MG63 (cell line): ENCODE data around the gene RIN3. TPM values are rescaled to one million over a fixed set of nuclear protein-coding genes. Genes with fewer than 3 reads are reported as not detected.
"Not testable (repeated sequence)": the region's sequence is repeated elsewhere in the genome, so short reads cannot be mapped to it uniquely, and the experiment has no call there.

ENCODE experiments used
- DNase-seq: peaks from one replicate; pipeline ENCODE4 v3.0.0-alpha.2; 2020
- H3K27me3 ChIP-seq: fragments of 250-450 bp; sonication (Bioruptor Pico); 2 replicates; pipeline ENCODE4 v1.5.1; 2020; ENCODE audit warnings: mild to moderate bottlenecking, moderate library complexity
- H3K36me3 ChIP-seq: fragments of 250-450 bp; sonication (Bioruptor Pico); 2 replicates; pipeline ENCODE4 v1.5.1; 2020; ENCODE audit warnings: mild to moderate bottlenecking, moderate library complexity
- H3K4me3 ChIP-seq: fragments of 250-450 bp; sonication (Bioruptor Pico); 2 replicates; pipeline ENCODE4 v1.5.1; 2020; ENCODE audit warnings: mild to moderate bottlenecking, moderate library complexity
- H3K9me3 ChIP-seq: fragments of 250-450 bp; sonication (Bioruptor Pico); 2 replicates; pipeline ENCODE4 v1.5.1; 2020; ENCODE audit warnings: mild to moderate bottlenecking, moderate library complexity
- total RNA-seq: library from RNA; depleted of rRNA; stranded (reverse); fragments of >200 nt; shearing (Covaris generic); gene quantifications from 2 replicates; pipeline ENCODE4 v1.2.3, GENCODE V29; 2014; ENCODE audit warnings: low replicate concordance

Gene RIN3
- total RNA-seq, 1 experiment from 2014 or later = 1.4 TPM

DNA sequence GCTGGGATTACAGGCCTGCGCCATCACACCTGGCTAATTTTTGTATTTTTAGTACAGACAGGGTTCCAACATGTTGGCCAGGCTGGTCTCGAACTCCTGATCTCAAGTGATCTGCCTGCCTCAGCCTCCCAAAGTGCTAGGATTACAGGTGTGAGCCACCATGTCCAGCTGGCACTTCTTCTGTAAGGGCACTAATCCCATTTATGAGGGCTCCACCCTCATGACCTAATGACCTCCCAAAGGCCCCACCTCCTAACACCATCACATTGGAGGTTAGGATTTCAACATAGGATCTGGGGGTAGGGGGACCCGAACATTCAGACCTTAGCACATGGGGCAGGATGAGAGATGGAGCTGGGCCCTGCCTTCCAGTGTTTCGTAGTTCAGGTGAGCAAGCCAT lies 166.7 kb downstream of the RIN3 start:
- H3K9me3 ChIP-seq, DNase-seq, H3K36me3 ChIP-seq, H3K4me3 ChIP-seq, H3K27me3 ChIP-seq: not testable (repeated sequence)

DNA sequence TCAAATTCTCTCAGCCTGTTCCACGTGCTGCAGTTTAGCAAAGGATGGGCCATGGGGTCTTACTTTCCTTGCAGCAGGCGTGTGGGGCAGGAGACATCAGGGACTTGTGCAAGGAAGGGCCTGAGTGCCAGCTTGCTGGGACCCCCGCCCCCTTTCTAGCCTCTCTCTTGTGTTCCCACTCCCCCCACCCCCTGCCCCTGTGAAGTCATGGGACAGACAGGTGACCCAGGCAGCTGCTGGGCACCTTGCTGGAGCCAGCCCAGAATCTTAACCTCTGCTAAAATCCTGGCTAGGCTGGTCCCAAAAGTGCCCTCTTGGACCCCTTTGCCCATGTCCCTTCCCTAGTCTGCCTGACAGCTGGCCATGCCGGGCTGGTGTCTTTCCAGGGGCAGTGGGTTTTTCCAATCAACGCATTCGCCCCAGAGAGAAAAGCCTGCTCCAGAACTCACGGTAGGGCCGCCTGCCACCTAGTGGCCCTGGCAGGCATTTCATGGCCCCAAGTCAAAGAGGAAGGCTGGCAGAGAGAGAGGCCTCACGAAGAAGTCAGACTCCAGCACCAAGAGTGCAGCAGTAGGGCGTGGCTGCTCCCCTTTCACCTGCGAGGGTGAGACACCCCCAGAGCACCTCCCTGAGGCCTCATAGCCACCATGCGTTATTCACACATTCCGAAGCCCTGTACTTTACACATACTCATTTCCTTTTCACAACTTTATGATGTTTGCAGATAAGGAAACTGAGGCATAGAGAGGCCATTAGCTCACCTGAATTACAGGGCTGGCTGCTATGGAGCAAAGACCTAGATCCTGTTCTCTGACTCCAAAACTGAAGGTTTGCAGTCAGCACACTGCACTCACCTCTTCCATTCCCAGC lies 167.4 kb downstream of the RIN3 start:
- no peak overlapping the region for H3K4me3 ChIP-seq
- H3K36me3 ChIP-seq = no peaks in the 10 kb centered on the region
- peak; percentile 59 for DNase-seq
- H3K9me3 ChIP-seq = no peaks in the 10 kb centered on the region
- no peaks in the 10 kb centered on the region for H3K27me3 ChIP-seq

DNA sequence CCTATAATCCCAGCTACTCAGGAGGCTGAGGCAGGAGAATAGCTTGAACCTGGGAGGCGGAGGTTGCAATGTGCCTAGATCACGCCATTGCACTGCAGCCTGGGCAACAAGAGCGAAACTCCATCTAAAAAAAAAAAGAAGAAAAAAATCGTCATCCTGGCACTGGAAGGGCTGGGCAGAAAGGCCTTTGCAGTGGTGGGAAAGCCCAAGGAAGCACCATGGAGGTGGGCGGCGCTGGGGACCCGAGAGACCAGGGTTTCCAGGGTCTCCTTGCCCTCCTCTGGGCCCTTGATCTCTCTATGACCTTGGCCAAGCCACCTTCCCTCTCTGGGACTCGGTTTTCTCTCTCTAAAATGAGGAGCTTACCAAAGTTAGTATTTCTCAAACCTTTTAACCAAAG lies 169.5 kb downstream of the RIN3 start:
- no peaks in the 10 kb centered on the region for H3K36me3 ChIP-seq

DNA sequence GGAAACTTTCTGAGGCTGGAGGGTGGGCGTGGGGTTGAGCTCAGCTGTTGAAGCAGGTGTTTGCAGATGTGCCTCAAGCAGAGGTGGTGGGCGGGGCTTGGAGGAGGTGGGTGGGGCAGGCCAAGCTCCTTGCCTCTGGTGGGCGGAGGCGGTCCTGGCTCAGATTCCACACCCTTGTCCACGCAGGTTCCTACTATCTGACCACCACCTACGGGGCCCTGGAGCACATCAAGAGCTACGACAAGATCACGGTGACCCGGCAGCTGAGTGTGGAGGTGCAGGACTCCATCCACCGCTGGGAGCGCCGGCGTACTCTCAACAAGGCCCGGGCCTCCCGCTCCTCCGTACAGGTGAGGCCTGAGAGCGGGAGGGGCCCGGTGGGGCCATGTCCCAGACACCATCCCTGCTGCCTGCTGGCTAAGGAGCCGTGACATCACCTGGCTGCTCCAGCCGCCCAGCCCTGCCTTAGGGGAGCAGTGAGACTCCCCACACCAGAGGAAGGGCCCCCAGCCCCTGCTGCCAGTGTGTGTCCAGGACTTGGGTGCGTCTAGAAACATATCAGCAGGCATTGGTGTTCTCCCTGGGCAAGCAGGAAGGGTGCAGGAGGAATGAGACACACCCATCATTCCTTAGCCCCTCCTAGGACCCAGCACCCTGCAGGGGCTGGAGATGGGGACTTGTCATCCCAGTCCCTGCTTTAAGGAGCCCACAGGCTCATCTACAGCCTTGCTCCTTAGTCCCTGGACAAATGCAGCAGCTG lies 171.4 kb downstream of the RIN3 start:
- Histone ChIP-seq H3K4me3 (no peak overlapping the region), H3K27me3 (no peaks in the 10 kb centered on the region), H3K9me3 (no peaks in the 10 kb centered on the region), H3K36me3 (no peaks in the 10 kb centered on the region)
- DNase-seq = no peak

More for the DNA sequence above, 169.5 kb downstream of the RIN3 start:
- Histone ChIP-seq H3K9me3 (no peaks in the 10 kb centered on the region), H3K27me3 (no peaks in the 10 kb centered on the region), H3K4me3 (no peak overlapping the region)
- no peak for DNase-seq

DNA sequence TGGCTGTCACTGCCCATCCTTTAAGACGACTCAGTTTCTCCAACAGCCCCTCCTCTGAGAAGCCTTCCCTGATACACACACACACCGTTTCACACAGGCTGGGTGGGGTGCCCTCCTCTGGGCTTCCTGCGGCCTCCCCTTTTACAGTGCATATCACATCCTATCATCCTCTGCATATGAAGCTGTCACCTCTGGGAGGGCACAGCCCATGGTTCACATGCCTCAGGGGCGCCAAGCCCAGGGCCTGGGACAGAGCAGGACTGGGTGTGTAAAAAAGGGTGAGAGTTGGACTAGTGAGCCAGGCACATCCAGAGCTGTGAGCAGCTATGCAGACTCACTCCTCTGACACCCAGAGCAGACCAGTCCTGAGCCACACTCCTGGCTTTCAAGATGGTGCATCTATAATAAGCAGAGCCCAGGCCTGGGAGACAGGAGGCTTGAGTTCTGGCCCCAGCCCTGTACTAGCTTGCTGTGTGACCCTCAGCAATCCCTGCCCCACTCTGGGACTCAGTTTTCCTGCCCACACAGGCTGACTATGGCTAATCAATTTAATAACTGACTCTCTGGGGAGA lies 172.3 kb downstream of the RIN3 start:
- H3K36me3 ChIP-seq = no peaks in the 10 kb centered on the region
- DNase-seq = no peak
- H3K9me3 ChIP-seq = no peaks in the 10 kb centered on the region
- H3K27me3 ChIP-seq = no peaks in the 10 kb centered on the region
- H3K4me3 ChIP-seq = no peak overlapping the region

DNA sequence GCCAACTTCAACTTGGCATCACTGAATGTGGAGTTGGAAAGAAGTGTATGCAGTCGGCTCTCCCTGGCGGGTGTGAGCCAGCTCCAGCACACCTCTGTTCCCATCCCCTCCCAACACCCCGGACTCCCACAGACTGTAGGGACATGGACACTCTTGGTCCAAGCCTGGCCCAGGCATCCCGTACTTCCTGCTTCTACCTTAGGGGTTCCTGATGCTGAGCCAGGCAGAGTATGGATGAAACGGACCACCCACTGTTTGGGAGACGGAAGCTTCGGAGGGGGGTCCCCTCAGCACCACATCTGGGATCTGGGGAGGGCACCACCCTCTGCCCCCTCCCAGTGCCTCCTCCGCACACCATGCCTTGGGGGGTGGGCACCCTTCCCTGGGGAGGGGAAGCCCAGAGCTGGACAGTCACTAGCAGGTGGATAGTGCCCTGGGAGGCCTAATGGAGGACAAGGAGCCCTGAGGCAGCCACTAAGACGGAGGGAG lies 172.9 kb downstream of the RIN3 start:
- Histone ChIP-seq H3K36me3 (no peaks in the 10 kb centered on the region), H3K27me3 (no peaks in the 10 kb centered on the region), H3K9me3 (no peaks in the 10 kb centered on the region), H3K4me3 (no peak overlapping the region)
- no peak for DNase-seq

DNA sequence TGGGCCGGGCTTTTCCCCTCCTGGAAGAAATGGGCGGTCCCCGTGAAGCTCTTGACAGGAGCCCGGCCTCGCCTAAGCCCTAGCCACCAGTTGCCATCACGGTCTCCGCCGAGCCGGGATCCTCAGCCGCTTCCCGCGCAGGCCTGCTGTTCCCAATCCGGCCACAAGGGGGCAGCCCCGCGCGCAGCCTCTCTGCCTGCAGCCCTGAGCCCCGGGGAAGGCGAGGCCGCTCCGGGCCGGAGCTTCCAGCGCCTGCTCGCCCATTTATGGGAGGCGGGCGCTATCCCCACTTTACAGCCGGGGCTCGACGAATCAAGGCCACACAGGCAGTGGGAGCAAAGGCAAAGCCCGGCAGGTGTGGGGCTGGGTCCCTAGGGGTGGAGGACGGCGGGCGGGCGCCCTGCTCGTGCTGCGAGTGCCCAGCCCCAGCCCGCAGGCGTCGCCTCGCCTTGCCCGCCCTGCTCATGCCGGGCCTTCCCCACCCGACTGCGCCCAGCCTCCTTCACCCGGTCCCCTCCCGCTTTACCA lies 173.4 kb downstream of the RIN3 start:
- Histone ChIP-seq H3K9me3 (no peaks in the 10 kb centered on the region), H3K4me3 (no peak overlapping the region), H3K27me3 (no peaks in the 10 kb centered on the region), H3K36me3 (no peaks in the 10 kb centered on the region)
- peak; percentile 58 for DNase-seq

DNA sequence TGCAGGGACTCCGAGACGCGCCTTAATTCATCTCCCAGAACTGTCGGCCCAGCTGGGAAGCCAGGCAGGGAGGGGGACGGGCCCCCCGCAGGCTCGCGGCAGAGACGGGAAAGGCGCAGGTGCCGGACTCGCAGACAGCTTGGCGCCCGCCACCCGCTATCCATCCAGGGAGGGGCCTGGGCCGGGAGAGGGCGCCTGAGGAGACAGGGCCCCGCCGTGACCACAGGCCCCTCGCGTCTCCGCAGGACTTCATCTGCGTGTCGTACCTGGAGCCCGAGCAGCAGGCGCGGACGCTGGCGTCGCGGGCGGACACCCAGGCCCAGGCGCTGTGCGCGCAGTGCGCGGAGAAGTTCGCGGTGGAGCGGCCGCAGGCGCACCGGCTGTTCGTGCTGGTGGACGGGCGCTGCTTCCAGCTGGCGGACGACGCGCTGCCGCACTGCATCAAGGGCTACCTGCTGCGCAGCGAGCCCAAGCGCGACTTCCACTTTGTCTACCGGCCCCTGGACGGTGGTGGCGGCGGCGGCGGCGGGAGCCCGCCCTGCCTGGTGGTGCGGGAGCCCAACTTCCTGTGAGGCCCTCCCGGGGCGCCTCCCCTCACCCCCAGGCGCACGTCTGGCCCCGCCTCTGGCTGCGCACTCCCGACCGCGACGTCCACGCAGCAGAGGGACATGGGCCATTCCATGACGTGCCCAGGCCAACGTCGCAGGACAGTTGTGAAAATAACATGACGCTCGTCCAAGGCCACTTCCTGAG lies 174.3 kb downstream of the RIN3 start:
- no peaks in the 10 kb centered on the region for H3K36me3 ChIP-seq
- no peaks in the 10 kb centered on the region for H3K9me3 ChIP-seq
- H3K27me3 ChIP-seq = no peaks in the 10 kb centered on the region
- DNase-seq = no peak
- H3K4me3 ChIP-seq = no peak overlapping the region

DNA sequence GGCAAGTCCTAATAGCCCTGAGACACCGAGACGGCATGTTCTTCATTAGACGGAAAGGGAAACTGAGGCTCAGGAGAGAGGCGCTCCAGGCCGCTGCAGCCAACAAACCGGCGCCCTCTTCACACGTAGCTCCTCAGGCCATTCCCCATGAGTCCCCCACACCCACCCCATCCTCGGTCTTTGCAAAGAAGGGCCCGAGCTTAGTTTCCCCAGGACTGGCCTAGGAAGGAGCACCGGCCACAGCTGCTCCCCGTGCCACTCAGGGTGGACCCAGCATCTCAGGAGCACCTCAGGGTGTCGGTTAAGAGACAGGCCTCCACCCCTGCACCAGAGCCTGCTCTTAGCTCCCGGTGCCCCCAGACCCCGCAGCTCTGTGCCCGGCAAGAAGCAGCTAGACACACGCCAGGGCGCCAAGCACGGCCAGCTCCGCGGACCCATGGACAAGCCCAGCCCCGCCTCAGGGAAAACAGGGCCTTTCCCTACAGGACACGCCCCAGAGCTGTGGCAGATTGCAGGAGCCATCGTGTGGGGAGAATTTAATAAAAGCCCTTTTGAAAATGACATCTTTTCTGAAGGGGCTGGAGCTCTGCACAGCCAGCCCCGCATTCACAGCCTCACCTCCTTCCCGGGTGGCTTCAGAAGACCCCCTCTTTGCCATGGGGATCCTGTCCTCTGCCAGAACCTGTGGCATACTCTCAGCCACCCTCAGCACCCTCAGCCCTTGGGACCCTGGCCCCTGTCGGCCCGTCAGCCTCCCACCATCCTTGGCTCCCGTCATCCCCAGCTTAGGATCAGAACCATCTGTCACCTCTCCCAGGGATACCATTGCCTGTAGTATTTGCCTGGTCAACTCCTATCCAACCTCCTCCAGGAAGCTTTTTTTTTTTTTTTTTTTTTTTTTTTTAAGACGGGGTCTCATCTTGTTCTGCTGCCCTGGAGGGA lies 175.1 kb downstream of the RIN3 start:
- Histone ChIP-seq H3K9me3 (no peaks in the 10 kb centered on the region), H3K27me3 (no peaks in the 10 kb centered on the region), H3K4me3 (no peak overlapping the region), H3K36me3 (no peaks in the 10 kb centered on the region)
- no peak for DNase-seq

DNA sequence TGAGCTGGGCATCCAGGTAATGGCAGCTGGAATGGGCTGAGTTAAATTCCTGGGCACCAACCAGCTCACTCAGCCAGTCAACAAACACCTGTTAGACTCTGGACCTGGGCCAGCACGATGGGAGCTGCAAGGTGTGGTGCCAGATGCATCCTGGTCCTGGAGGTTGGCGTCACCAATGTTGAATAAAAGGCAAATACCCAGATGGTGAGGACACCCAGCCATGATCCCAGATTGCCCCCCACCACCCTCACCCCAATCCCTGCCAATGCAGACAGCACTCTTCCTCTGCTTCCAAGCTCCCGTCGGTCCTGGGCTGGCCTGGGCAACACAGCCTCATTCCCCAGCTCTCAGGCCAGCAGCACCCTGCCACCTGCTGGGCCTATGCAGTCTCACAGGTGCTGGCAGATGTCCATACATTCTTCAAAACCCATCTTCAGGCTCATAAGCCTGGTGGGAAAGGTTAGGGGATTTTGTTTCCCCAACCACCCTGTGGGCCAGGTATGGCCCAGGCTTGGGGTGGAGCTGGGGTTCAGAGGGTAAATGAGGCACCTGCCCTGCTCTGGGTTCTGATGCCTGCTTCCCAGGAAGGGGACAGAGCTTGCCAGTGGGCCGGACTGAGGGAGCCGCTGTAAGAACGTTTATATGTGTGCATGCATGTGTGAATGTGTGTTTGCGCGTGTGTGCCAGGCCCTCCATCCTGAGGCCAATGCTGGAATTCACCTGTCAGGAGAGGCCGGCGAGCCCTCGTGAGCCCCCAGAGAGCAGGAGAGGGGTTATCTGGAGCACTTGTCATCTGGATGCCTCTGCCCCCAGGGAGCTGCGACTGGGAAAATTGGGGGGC lies 176.8 kb downstream of the RIN3 start:
- H3K36me3 ChIP-seq = no peaks in the 10 kb centered on the region
- no peak overlapping the region for H3K4me3 ChIP-seq
- peak; percentile 23 for DNase-seq
- H3K9me3 ChIP-seq = no peaks in the 10 kb centered on the region
- no peaks in the 10 kb centered on the region for H3K27me3 ChIP-seq

DNA sequence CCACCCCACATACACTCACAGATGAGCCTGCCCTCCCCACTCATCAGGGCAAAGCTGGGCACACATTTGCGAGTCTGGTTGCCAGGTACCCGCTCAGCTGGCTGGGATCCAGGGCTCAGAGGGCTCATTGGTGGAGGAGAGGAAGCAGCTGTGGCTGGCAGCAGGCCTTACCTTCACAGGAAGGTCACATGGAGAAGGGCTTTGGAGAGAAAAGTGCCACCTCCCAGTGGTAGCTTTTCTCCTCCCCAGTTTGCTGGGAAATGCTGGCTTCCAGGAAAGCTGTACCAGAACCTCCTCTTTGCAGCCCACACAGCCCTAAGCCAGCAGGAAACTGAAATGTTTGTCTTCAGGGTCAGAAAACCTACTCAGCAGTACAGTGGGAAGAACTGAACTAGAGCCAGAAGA lies 179.2 kb downstream of the RIN3 start:
- Histone ChIP-seq H3K9me3 (no peaks in the 10 kb centered on the region), H3K4me3 (no peak overlapping the region), H3K36me3 (no peaks in the 10 kb centered on the region), H3K27me3 (no peaks in the 10 kb centered on the region)
- peak; percentile 32 for DNase-seq

DNA sequence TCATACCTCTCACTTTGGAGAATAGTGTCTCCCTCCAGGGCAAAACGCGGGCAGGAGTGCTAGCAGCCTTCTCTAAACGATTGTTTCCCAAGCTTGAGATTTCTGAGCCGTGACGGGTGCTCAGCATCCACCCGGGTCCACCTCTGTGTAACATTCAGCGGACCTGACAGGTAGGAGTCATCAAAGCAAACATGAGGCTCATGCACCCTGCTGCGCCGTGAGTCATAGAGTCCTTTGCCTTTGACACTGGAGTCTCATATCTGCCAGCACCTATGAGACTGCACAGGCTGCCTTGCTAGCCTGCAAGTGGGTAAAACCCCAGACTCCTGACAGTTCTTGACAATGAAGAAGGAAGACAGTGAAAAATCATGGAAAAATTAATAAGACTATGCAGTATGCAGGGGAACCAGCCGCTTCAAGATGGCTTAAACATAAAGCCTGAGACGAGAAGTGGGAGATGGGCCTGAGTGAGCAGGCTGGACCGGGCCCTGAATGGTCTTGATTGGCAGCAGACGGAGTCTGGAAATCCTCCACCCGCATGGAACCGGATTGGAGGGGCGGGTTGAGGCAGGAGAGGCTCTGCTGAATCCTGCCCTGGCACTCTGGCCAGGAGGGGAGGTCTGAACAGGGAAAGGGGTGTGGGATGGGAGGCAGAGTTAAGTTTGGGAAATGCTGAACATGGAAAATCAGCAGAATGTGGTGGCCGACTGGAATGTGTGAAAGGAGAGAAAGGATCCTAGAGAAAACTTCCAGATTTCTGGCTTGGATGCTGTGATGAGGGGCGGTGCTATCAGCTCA lies 180.6 kb downstream of the RIN3 start:
- DNase-seq = no peak
- Histone ChIP-seq H3K36me3 (no peaks in the 10 kb centered on the region), H3K9me3 (no peaks in the 10 kb centered on the region), H3K27me3 (no peaks in the 10 kb centered on the region), H3K4me3 (no peak overlapping the region)

DNA sequence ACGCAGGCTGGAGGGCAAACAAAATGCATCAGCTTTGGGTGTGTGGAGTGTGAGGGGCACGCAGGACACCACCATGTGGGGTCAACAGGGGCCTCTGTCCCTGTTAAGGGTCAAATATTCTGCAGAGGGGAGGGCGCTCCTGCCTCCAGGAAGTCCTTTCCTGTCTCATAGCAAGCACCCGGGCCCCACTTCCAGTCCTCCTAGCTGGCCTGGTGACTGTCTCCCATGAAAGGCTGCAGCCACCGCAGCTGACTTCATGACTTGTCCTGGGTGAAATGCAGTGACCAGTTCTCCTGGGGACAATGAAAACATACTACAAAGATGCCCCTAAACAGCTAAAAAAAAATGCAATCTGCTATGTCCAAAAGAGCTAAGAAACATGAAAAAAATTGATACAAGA lies 181.2 kb downstream of the RIN3 start:
- DNase-seq = no peak
- H3K36me3 ChIP-seq = no peaks in the 10 kb centered on the region
- no peaks in the 10 kb centered on the region for H3K27me3 ChIP-seq
- H3K9me3 ChIP-seq = no peaks in the 10 kb centered on the region
- H3K4me3 ChIP-seq = no peak overlapping the region

DNA sequence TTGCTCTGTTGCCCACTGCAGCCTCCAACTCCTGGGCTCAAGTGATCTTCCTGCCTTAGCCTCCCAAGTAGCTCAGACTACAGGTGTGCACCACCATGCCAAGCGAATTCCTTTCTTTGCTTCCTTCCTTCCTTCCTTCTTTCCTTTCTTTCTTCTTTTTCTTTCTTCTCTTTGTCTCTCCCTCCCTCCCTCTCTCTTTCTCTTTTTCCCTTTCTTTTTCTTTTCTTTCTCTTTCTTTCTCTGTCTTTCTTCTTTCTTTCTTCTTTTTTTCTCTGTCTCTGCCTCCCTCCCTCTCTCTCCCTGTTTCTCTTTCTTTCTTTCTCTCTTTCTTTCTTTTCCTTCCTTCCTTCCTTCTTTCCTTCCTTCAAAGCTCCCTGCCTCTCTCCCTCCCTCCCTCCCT lies 182.0 kb downstream of the RIN3 start:
- DNase-seq = no peak
- no peak overlapping the region for H3K4me3 ChIP-seq
- H3K27me3 ChIP-seq = no peaks in the 10 kb centered on the region
- no peaks in the 10 kb centered on the region for H3K9me3 ChIP-seq
- H3K36me3 ChIP-seq = no peaks in the 10 kb centered on the region
